CD4-positive, alpha-beta T cell treated with Interleukin-6 for 4 hours (primary cell): ENCODE data around the gene EXOSC7.
A peak's percentile ranks its signal among the peaks of the same experiment; 100 is the strongest.
"Not testable (repeated sequence)": the region's sequence is repeated elsewhere in the genome, so short reads cannot be mapped to it uniquely, and the experiment has no call there.

Experiments used
- DNase-seq: peaks from one replicate; pipeline ENCODE4 v3.0.0-alpha.2; 2020; ENCODE audit warnings: mixed read lengths

The EXOSC7 gene

DNA sequence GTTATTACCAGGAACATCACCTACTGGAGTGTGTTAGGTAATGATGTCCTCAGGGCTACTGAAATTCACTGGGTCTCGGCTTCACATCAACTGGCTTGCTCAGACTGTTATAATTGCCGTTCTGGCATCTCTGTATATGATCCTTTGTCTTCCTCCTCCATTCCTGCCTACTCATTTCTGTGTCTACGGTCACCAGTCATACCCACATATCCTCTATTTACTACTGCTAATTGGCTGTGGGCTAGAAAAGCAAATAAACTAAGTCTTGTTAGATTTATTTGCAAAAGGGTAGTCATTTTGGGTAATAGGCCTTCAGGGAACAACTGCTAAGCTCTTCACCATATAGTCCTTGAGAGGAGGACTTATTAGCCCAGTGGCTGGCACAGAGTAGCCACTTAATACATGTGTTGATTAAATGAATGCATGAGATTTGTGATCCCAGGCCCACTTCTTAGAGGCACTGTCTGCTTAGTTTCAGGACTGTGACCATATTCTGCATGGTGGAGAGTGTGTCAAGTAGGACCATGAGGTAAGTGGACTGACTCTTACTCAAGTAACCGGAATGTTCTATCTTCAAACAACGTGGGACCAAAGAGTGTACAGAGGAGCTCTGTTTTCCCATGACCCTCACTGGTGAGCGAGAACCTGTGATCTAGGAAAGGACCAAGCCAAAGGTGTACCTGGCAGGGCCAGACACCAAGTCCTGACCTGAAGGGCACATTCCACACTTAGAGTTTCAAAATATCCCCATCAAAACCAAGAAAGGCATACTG lies 13.2 kb upstream of the EXOSC7 start:
- DNase-seq: no peak

DNA sequence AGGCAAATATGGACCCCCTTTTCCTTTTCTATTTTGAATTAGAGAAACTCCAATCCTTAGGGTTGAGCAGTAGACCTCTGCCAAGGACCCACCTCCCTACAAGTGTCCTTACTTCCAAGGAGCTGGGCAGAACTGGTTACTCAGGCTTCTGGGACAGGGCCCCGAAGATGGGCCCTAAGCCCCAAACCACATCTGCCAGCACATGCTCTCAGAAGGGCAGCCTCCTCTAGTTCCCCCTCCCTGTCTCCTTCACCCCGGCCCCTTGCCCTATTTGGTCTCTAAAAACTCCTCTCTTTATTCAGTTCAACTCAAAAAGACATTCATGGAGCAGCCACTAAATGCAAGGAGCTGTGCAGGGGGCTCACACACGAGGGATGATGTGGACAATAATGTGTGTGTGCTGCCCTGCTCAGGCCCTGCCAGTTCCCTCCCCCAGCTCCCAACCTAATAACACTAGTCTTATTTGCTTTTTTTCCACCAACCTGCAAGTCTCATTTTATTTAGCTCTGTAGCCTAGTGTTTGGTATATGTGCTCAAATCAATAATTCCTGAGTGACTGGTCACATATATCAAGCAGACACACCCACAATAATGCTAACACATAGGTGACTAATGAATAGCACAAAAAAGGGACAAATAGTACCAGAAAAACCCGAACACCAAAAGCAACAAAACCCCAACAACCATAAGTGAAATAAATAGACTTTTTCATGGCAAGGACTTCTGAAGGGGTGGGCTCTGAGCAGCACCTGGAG lies 12.3 kb upstream of the EXOSC7 start:
- no peak for DNase-seq

DNA sequence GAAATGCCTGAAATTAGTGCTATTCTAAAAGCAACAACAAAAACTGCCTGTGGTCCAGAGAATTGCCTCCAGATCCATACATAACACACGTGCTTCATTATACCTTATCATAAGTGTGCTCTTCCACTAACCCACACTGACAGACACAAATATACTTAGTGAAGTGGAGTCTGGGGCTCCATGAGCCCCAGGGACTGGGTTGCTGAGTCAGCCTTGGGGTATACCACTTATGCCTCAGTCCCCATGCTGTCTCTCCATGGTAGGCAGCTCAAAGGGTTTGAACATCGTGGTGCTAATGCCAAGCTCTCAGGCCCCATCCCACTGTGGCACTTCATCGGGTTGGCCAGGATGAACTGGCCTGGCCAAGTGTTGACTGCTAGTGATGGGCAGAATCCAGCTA lies 10.9 kb upstream of the EXOSC7 start:
- no peak for DNase-seq

DNA sequence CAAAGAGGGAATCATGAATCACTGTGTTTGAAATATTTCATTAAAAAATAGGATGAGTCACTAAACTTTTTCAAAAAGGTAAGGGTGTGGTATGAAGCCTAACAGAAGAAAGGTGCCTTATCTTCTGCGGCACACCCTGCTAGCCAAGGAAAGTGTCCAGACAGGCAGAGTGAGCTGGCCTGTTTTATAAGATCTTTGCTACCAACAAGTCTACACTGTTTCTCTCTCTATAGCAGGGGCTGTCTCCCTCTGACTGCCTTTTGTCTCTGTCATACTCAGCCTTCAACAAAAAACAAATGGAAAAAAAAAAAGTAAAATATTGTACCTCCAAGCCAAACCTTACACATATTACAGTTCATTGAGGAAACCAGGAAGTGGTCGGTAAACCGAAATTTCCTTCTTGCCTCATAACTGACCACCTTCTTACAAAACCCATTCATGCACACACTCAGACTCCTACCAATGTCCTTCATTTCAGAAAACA lies 9.2 kb upstream of the EXOSC7 start:
- no peak for DNase-seq

DNA sequence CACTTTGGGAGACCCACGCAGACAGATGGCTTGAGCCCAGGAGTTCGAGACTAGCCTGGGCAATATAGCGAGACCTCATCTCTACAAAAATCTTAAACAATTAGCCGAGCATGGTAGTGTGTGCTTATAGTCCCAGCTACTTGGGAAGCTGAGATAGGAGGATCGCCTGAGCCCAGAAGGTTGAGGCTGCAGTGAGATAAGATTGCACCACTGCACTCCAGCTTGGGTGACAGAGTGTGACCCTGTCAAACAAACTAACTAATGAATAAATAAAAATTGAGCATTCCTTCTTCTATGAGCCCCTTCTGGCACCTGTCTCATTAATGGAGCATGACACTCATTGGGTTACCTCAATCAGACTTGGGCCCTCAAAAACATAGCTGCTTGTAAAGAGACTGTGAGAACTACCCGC lies 7.6 kb upstream of the EXOSC7 start:
- DNase-seq: no peak

DNA sequence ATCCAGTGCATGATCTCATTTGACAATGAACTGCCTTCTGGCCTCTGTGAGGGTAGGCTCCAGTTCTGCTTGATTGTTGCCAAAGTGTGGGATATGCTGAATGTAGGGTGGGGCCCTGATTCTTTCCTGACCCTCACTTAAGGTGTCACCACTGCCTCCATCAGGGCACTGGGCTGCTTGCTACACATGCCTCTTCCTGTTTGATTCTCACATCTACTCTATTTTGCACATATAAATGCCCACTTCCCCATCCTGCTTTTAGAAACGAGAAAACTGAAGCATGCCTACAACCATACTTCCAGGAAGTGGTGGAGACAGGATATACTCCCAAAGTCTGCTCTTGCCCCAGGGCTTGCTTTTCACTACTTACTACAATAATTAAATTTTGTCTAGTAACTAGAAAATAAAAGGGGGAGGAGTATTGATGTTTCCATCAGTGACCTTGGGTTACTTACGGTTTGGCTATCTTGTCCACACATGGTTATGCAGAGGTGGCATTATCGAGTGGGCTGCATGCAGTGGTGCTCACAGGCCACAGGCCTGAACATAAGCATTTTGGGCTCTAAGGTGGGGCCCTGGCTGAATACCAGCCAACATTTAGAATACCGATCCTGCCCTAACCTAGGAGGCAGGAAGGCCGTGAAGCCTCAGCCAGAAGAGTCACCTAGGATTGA lies 6.8 kb upstream of the EXOSC7 start:
- DNase-seq: peak; percentile 28

DNA sequence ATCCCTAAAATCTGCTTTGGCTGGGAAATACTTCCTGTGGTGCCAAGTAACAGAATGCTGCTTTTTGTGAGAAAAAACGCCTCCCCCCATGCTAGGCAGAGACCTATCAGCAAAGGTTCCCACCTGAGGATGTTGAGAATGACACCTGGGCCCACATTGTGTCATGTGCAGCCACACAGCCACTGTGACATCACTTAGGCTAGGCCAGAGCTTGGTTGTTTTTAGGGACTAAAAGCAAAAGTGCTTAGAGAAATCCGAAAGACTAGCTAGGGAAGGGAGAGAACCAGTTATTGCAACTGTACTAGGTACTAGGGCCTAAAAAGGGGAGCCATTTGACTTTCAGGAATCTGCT lies 6.2 kb upstream of the EXOSC7 start:
- no peak for DNase-seq

DNA sequence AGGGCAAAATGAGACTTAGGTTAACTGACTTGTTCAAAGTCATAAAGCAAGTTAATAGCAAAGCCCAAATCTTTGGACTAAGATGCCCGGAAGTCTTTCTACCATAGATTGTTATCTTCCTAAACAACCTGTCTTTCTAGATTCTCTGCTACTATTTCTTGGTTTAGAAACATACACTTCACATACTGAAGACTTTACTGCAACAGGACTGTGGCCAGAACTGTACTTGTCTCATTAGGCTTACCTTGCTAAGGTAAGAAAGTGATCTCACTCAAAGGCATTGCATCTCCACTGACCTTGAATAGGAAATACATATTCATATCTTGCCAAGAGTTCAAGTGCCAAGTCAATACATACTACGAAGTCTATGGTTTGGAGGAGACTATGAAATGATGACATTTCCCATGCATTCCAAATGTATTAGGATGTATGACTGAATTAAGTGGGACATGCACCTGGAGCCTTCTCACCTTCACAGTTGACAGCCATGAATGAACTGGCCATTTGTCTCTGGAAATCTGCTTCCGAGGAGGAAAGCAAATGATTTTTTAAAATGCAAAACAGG lies 5.0 kb upstream of the EXOSC7 start:
- no peak for DNase-seq

DNA sequence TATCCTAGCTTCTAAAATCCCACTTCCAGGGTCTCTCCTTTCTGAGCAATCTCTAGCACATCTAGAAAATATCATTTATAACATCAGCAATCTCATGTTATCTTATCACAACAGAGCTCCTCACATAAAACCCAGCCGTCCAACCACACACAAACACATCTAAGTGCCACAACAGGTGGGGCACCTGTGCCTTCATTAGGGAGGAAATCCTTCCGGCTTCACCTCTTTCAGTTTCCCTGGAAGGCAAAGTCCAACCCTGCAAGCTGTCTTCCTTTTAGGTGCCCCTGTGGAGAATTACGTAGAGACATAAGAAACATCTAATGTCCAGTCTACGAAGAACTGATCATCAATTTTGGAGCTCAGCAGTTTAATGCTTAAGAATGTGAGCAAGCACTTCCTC lies 1.6 kb upstream of the EXOSC7 start:
- no peak for DNase-seq

DNA sequence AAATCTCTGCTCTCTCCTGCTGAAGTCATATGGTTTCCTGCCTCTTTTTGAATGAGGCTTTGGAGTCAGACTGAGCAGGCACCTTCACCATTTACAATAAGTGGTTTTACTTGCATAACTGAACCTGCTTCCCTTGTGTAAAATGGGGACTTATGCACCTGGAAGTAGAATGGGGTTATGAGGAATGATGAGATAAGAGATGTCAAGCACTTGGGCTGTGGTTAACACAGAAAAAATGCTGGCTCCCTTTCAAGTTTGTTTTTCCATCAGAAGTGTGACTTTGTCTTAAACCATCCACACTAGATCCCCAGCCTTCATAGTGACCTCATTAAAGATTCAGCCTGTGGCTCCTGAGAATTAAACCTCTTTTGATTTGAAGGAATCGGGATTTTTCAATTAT lies 5.2 kb downstream of the EXOSC7 start:
- DNase-seq: no peak

DNA sequence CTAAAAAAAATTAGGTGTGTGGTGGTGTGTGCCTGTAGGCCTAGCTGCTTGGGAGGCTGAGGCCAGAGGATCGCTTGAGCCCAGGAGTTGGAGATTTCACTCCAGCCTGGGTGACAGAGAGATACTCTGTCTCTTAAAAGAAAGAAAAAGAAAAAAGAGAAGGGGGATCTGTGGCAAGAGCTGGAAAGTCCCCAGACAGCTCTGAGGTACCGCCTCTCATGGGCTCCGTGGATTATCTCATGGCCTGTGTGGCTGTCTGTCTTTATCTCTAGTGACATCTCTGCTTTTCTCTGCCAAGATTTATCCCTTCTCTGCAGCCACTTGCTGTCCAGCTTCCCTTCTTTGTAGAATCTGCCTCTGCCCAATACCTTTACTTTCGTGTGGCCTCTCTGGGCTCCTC lies 5.7 kb downstream of the EXOSC7 start:
- no peak for DNase-seq

DNA sequence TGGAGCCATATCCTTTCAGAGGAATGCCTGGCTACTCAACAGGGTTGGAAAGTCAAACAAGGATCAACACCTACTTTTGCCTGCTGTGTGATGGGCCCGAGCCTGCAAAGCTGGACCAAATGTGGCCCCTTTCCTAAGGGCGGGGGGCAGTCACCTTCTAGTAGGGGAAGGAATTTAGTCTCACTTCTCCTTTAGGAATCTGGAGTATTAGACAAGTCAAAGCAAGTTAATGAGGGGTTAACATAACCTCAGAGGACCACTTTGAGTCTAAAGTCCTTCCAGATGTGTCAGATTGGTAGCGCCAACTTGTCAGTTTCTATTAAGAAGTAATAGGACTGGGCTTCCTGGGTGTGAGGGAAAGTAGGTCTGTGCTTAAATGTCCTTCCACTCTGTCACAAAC lies 6.8 kb downstream of the EXOSC7 start:
- DNase-seq: no peak

DNA sequence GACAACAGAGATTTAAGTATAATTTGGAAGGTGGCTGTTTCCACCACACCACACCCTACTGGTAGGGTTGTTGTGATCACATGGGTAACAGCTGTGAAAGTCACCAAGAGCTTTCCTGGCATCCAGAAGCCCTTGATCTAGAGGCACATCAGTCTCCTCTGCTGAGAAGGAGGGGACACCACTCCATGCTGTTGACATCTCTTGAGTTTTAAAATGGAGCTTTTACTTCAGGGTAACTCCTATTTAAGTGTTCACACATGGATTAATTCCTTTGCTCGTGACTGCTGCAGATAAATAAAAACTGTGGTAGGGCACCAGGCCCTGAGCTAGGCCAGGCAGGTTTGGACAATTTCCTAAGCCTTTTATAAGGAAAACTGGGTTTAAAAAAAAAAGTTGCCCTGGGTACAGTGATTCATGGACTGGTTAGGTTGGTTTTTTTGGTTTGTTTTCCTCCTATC lies 7.5 kb downstream of the EXOSC7 start:
- no peak for DNase-seq

DNA sequence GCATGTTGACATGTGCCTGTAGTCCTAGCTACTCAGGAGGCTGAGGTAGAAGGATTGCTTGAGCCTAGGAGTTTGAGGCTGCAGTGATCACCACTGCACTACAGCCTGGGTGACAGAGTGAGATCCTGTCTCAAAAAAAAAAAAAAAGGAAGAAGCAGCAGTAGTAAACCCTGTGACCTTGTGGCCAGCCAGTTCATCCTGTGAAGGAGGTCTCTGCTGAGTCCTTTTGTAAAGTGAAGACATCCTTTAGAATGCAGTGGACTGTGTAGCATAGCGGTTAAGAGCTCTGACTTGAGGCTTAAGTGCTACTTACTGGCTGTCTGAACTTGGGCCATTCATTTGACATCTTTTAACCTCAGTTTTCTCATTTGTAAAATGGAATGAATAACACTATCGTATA lies 8.3 kb downstream of the EXOSC7 start:
- no peak for DNase-seq

DNA sequence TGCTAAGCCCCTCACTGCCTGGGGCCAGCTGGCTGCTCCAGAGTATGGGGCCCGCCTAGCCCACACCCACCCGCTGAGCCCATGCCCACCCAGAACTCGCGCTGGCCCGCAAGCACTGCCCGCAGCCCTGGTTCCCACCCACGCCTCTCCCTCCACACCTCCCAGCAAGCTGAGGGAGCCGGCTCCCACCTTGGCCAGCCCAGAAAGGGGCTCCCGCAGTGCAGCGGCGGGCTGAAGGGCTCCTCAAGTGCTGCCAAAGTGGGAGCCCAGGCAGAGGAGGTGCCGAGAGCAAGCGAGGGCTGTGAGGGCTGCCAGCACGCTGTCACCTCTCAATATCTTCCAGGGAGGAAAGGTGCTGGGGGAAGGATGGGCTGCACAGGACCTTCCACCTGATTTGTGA lies 10.3 kb downstream of the EXOSC7 start:
- DNase-seq: not testable (repeated sequence)

DNA sequence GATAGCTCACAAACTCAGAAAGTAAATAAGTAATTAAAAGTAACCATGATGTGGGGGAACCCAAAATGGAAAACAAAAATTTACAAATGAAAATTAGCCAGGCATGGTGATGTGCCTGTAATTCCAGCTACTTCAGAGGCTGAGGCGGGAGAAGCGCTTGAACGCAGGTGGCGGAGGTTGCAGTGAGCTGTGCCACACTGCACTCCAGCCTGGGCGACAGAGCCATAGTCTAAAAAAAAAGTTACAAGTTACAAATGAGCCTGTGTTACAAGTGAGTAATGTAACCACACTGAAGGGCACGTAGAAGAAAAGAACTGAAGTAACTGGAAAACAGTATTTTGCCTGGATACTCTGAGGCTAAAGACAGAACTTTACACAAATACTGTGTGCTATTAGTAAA lies 11.3 kb downstream of the EXOSC7 start:
- DNase-seq: no peak

DNA sequence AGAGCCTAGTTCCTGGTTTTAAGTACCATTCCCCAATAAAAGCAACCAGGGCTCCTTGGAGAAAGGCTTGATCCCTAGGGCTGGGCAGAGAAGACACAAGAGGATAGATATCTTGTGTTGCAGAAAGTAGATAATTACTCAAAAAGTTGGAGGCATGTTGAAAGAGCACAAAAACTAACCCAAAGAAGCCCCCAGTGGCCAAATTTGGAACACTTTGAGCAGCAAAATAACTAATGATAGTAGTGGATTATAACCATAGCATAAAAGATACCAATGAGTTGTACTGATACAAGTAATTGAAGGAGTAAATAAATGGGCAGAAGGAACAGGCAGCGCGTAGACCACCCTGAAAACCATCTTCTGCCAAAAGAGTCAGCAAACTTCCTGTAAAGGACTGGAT lies 12.0 kb downstream of the EXOSC7 start:
- DNase-seq: peak; percentile 7

DNA sequence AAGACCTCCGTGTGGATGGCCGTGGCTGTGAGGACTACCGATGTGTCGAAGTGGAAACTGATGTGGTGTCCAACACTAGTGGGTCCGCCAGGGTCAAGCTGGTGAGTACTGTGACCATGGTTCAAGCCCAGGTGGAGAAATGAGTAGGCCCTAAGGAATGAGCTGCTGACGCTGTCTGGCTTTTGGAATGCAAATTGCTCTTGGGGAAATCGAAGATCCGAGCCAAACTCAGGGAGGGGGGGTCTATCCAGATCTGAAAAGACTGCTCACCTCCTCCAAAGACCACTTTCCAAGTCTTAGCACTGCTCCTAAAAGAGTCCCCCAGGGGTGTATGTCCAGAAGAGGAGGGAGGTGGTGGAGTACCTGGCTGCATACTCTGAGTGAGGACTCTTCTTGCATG lies 13.1 kb downstream of the EXOSC7 start:
- DNase-seq: no peak

DNA sequence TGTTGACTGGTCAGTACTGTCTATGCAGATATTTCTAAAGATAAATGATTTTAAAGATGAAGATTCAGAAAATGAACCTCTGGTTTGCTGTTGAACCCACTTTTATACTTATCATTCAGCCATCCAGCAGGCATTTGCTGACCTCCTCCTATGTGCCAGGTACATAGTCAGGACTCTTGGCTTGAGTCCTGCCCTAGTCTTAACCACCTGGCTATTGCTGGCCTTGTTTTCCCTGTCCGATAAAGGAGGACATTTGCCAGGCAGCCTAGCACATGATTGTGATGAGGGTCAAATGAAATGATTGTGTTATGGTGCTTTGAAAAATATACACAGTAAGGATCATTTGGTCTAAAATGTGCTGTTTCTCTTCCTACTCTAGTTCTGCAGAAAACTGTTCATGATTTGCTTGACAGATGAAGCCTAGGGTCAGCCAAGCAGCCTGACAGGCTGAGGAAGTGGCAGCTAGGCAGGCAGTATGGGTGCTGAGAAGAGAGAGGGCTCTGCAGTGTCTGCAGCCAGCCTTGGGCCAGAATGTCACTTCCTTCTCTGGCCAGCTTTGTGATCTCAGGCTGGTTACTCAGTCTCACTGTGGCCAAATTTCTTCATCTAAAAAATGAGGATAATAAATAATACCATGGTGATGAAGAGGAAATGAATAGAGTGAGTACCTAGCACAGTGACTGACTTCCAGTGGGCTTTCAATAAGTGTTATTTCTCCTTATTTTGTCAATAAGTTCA lies 13.8 kb downstream of the EXOSC7 start:
- no peak for DNase-seq

DNA sequence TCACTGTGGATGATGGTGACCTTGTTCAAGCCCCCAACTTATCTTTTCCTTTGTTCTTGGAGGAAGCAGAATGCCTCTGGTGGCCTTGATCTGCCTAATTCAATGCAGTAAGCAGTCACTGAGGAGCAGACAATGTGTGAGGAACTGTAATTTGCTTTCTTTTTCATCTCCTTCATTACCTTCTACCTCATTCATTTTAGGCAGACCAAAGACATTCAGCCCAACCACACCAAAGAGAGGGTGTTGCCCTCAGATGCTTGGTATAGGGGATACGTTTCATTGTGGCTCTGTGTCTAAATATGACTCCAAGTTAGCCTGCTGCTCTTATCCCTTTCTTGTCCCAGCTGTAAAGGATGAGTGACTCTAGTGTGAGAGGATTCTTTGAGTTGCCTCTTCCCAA lies 15.3 kb downstream of the EXOSC7 start:
- peak; percentile 12 for DNase-seq

DNA sequence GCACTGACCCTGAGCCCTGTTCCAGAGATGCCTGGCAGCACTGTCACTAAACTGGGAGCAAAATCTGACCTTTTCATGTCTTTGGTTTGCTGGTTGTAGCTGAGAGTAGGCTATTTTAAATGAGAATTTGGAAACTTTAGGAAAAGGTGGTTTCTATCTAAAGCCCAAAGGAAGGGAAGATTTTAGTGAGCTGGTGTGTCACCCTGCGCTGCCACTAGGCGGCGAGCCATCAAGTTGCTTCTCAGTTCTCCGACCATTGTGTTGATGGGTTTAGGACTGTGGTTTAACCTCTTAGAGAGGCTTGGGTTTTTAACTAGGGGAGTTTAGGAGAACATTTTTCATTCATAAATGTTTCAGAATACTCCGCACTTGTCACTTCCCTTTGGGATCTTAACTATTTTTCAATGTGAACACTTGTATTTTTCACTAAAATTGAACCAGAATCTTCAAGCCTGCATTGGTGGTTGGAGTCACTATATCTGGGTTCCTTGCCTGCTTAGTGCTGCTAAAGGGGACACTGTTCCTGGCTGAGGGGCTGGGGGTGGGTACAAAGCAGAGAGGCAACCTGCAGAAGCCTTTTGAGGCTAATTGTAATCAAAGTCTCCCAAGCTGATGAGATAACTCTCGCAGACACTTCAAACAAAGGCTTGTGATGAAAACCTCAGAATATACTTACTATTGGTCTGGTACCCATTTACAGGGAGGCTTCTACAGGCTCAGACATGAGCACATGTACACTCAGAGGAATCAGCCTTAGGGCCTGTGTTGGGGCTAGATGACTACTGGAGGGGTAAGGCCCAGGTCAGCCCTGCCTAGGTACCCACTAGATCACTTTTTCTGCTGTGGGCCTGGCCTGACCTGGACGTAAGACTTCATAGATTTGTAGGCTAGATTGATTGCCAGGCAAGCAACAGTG lies 16.8 kb downstream of the EXOSC7 start:
- DNase-seq: peak; percentile 38
